OCI-LY7 (cell line): ENCODE data around the gene S100A7.

ENCODE experiments used
- CTCF ChIP-seq: fragments of 200-600 bp; sonication (generic); conservative IDR thresholded peaks from 2 replicates; pipeline ENCODE4 v1.5.1; 2014; ENCODE audit warnings: mild to moderate bottlenecking, antibody characterized with exemption, low read length, moderate library complexity, mixed read lengths
- EZH2phosphoT487 ChIP-seq: fragments of 200-600 bp; sonication (generic); IDR thresholded peaks from 2 replicates; pipeline ENCODE4 v1.6.1; 2018; ENCODE audit warnings: low read depth, borderline replicate concordance, mild to moderate bottlenecking, mixed run types, antibody characterized with exemption, low read length, moderate library complexity, mixed read lengths

- TF ChIP-seq CTCF (no peak), EZH2phosphoT487 (no peak)
These were observed 28.5 kb downstream of the S100A7 start for GRCh38 chr1:153431928-153432327.
